ENCODE results near the gene VTCN1.
"Not testable (repeated sequence)": the region's sequence is repeated elsewhere in the genome, so short reads cannot be mapped to it uniquely, and the experiment has no call there.

VTCN1 gene

DNA sequence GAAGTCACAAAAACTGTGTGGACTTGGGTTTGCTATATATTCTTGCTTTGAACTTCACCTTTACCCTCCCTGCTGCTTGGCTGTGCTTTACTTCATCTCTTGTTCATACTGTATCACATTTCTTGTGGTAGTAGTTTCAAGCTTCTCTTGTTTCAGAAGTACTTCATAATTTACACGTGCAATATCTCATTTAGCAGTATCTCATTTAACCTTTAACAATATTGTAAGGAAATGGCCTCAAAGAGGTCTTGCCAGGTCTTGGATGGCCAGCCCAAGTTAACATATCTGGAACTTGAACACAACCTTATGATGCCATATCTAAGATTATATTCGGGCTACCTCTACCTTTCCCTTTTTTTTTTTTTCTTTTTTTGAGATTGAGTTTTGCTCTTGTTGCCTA, 87.5 kb downstream of the VTCN1 start:
- DNase-seq (ENCODE audit: low read depth), result no peak

GRCh38 chr1:117122330-117123025, 88.2 kb downstream of the VTCN1 start:
- no peak for DNase-seq (ENCODE audit: low read depth)

GRCh38 chr1:117121589-117122329, 89.0 kb downstream of the VTCN1 start, which contains the start of gene TRIM45:
TSS of gene TRIM45 (minus strand) at chr1:117121749. CDS start at chr1:117121201, 548 bp downstream.
- peak; percentile 79 for DNase-seq (ENCODE audit: low read depth)

GRCh38 chr1:117120774-117121588, 89.7 kb downstream of the VTCN1 start:
- peak; percentile 45 for DNase-seq (ENCODE audit: low read depth)

GRCh38 chr1:117119144-117119543, 91.6 kb downstream of the VTCN1 start:
- DNase-seq (ENCODE audit: low read depth), result not testable (repeated sequence)

DNA sequence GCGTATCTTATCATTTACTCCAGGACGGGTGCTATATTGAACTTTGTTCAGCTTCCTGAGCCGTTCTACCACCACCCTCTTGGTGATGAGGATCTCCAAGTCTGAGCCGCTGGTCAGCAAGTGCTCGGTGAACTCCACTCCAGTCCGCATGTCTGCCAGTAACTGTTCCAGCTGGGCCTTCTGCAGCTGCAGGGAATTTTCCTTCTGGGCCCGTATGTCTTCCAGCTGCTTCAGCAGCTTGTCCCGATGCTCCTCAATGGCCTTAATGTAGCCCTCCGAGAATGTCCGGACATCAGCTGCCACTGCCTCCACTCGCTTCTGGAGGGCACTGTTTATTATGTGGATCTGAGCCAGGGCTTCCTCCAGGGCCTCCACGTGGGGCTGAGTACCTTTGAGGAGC, 92.6 kb downstream of the VTCN1 start:
- DNase-seq (ENCODE audit: low read depth), result no peak

DNA sequence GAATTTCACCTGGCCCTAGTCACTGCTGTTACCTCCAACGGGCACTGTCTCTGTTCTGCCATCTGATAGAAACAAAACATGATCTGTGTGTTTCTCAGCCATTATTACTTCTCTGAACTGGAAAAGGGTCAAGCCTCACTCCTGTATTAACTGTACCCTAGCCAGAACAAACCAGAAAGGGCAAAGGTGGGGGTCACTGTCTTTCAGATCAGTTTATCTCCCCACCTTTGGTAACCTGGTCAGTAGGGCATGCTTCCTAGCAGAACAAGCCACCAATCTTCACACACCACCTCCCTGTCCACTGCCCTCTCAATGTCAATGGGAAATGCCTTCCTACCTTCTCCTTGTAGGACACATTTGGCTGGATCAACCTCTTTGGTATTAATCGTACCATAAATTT, 93.0 kb downstream of the VTCN1 start:
- DNase-seq (ENCODE audit: low read depth), result no peak

DNA sequence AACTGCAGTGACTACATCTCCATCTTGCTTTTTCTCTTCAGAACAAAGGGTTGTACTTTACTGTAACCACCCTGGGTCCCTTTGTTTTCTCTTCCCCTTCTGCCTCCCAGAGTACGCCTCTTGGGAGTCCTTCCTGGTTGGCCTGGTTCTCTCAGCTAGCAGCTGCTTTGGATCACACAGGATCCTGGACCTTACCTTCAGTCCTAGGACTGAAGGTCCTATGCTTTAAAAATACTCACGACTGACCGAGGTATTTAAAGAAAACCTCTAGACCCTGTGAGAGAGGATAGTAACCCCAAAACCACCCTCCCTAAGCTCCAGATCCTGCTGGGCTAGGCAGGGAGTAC, 94.0 kb downstream of the VTCN1 start:
- DNase-seq (ENCODE audit: low read depth), result no peak

DNA sequence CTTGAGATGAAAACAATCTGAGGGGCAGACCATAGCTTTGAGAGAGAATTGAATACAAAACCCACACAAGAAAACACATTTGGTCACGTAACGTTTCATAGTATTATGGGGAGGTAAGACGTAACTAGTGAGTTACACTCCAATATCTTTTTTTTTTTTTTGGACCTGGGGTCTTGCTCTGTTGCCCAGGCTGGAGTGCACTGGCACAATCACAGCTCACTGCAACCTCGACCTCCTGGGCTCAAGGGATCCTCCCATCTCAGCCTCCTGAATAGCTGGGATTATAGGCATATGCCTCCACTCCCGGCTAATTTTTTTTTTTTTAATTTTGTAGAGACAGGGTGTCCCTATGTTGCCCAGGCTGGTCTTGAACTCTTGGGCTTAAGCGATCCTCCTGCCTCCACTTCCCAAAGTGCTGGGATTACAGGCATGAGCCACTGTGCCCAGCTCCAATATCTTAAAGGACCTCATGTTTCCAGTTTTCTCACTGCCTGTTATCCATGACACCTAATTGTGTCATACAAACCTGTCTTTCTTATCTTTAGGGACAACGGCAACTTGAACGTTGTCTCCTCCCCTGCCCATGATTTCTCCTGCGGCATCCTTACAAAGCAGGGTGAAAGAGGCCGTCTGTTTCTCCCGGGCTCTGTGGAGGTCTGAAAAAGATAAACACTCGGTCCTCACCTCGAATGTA, 94.5 kb downstream of the VTCN1 start:
- no peak for DNase-seq (ENCODE audit: low read depth)

DNA sequence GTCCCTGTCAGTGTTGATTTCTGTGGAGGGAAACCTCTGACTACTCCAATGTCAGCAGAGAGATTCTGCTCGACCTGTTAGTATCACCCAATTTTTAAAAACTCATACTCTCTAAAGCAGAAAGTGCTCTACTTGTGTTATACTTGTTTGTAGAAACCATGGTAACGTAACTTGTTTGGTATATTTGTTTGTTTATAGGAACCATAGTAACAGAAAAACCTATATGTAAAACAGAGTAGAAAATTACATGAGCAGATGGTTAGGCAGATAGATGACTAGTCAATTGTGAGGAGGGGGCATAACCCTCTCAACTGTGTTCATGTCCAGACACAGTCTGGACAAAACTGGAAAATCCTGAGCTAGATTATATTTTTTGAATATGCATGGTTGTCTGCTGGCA, 95.8 kb downstream of the VTCN1 start:
- DNase-seq (ENCODE audit: low read depth), result no peak

GRCh38 chr1:117113199-117113598, 97.5 kb downstream of the VTCN1 start:
- DNase-seq (ENCODE audit: low read depth), result no peak

GRCh38 chr1:117112047-117112717, 98.5 kb downstream of the VTCN1 start:
- no peak for DNase-seq (ENCODE audit: low read depth)

GRCh38 chr1:117110774-117111173, 100.0 kb downstream of the VTCN1 start:
- DNase-seq (ENCODE audit: low read depth), result no peak

- no peak for DNase-seq (ENCODE audit: low read depth)
Observed at GRCh38 chr1:117107364-117107763, 103.4 kb downstream of the VTCN1 start.

DNA sequence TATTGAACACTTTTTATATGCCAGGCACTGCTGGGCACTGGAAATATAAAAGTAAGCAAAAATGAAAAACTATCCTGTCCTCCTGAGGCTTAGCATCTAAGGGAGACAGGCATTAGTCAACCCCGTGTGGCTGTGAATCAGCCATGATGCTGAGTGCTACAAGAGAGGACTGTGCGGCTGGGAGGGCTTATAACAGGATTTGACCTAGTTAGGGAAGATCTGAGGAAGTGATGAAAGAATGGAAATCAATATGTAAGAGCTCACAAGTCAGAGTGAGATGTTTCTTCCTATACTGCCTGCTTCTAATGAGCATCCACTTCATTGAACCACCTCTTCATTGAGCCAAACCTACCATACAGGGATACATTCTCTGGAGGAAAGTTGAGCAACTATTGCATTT, 104.2 kb downstream of the VTCN1 start:
- DNase-seq (ENCODE audit: low read depth), result no peak

DNA sequence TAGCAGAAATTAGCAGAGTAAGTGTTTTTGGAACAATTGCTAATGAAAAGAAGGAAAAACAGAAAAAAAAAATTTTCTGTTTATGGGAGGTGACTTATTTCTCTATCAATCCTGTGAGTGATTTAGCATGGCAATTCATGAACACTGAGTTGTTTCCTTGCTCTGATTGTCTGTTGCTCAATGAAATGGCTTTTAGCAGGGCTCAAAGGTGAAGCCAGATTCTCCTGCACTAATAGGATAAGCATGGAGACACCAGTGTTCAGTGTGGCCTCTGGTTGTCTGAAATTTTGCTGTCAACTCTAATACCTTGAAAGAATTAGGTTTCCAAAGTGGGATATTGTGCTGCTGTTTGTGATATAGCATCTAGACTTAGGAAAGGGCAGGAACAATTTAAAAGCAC, 105.0 kb downstream of the VTCN1 start:
- DNase-seq (ENCODE audit: low read depth), result no peak

- no peak for DNase-seq (ENCODE audit: low read depth)
Observed at GRCh38 chr1:117104986-117105385, 105.7 kb downstream of the VTCN1 start.

DNA sequence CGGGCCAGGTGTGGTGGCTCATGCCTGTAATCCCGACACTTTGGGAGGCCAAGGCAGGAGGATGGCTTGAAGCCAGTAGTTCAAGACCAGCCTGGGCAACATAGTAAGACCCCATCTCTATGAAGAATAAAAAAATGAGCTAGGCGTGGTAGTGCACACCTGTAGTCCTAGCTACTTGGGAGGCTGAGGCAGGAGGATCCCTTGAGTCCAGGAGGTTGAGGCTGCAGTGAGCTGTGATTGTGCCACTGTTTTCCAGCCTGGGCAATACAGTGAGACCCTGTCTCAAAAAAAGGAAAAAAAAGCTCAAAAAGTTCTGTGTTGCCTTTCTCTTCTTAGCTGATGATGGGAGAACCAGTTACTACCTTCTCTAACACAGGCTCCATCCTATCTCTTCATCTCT, 108.9 kb downstream of the VTCN1 start:
- DNase-seq (ENCODE audit: low read depth), result not testable (repeated sequence)

- no peak for DNase-seq (ENCODE audit: low read depth)
Observed at GRCh38 chr1:117101334-117101733, 109.4 kb downstream of the VTCN1 start.

GRCh38 chr1:117098287-117098890, 112.3 kb downstream of the VTCN1 start:
- no peak for DNase-seq (ENCODE audit: low read depth)

DNA sequence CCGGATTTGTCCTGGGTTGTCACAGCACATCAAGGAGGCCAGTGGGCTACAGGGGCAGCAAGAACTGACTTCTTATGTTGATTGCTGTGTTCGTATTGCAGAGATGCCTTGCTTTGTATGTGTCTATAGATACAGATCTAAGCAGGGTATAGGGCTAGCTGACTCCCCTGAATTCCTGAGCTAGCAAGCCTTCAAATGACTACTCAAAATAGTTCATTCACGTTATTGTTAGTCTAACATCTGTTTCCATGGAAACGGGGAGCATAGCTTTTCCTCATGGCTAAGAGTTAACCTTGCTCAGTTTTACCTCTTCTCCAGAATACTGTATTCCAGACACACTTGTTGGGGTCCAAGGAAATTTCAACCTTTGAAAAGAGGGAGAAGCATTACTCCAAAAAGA, 113.3 kb downstream of the VTCN1 start:
- no peak for DNase-seq (ENCODE audit: low read depth)

All from CMK (cell line).